ENCODE data around the gene PDE6B. TPM values are rescaled to one million over a fixed set of nuclear protein-coding genes. Genes with fewer than 3 reads are reported as not detected.

PDE6B gene
- total and polyA plus RNA-seq, 8 donors: 1.1 to 12.3 (median 1.7) TPM; not detected in 4

DNA sequence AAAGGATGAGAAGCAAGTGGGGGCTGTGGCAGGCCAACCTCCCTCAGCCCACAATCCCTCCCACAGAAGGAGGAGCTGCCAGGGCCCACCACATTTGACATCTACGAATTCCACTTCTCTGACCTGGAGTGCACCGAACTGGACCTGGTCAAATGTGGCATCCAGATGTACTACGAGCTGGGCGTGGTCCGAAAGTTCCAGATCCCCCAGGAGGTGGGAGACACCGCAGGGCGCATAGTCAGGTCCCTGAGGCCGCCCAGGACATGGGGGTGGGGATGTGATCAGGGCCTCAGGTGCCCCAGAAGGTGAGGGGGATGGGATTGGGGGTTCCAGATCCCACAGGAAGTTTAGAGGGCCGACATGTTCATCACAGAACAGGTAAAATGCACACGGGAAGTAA lies 35.0 kb downstream of the PDE6B start:
- H3K9me3 ChIP-seq: no peaks in the 10 kb centered on the region
- H3K27me3 ChIP-seq: peaks cover 0 to 34% (median 8%) of the 10 kb centered on the region in 3 donors
- no peaks in the 10 kb centered on the region for H3K36me3 ChIP-seq
- no peak overlapping the region for H3K4me3 ChIP-seq
- no peak for DNase-seq
- H3K27ac ChIP-seq: no peak overlapping the region
- 91 to 96% (median 94%) methylated on average over 10 of the region's 10 CpGs for WGBS, 5 donors
- peaks cover 7 to 21% (median 18%) of the 10 kb centered on the region in 4 donors for H3K4me1 ChIP-seq
- intact Hi-C loops (cut with DNase I; ENCODE audit: low total_unique reads): no loop called here
- TF ChIP-seq POLR2AphosphoS5 (IDR thresholded peaks at IDR 0.05) (no peak), CTCF (IDR thresholded peaks at IDR 0.05) (no peak), POLR2A (IDR thresholded peaks at IDR 0.05) (no peak), EP300 (IDR thresholded peaks at IDR 0.05) (no peak)

DNA sequence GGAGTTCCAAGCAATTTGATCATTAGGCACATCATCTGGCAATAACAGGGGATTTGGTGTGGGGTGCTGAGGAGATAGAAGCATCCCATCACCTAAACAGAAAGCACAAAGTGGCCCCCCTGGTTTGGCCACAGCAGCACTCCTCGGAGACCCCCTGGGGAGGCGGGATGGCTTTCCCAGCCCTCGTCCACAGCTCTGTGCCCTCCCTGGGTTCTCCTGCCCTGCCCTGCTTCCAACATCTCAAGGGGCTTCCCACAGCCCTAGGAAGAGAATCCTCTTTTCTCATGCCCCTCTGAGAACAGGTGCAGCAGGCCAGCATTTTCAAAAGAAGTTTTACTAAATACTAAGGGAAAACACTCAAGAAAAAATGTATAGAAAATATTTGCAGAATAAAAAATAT lies 35.9 kb downstream of the PDE6B start:
- WGBS, 5 donors: 88 to 98% (median 94%) methylated on average over 3 of the region's 3 CpGs
- DNase-seq: no peak
- no peaks in the 10 kb centered on the region for H3K9me3 ChIP-seq
- H3K36me3 ChIP-seq: no peaks in the 10 kb centered on the region
- peaks cover 7 to 21% (median 18%) of the 10 kb centered on the region in 4 donors for H3K4me1 ChIP-seq
- intact Hi-C loops (cut with DNase I; ENCODE audit: low total_unique reads): no loop called here
- no peak overlapping the region for H3K4me3 ChIP-seq
- H3K27ac ChIP-seq: no peak overlapping the region
- peaks cover 0 to 30% (median 8%) of the 10 kb centered on the region in 3 donors for H3K27me3 ChIP-seq
- no peak for TF ChIP-seq EP300 (IDR thresholded peaks at IDR 0.05)
- TF ChIP-seq CTCF (IDR thresholded peaks at IDR 0.05): no peak
- no peak for TF ChIP-seq POLR2AphosphoS5 (IDR thresholded peaks at IDR 0.05)
- no peak for TF ChIP-seq POLR2A (IDR thresholded peaks at IDR 0.05)

GRCh38 chr4:661881-662761 lies 36.7 kb downstream of the PDE6B start:
- no peaks in the 10 kb centered on the region for H3K36me3 ChIP-seq
- peak in 1 of 2 donors; percentile 5 for DNase-seq
- no peak overlapping the region for H3K27ac ChIP-seq
- no peak for TF ChIP-seq EP300 (IDR thresholded peaks at IDR 0.05)
- no peak for TF ChIP-seq POLR2AphosphoS5 (IDR thresholded peaks at IDR 0.05)
- TF ChIP-seq POLR2A (IDR thresholded peaks at IDR 0.05): no peak
- TF ChIP-seq CTCF (IDR thresholded peaks at IDR 0.05): no peak
- H3K27me3 ChIP-seq: peaks cover 0 to 30% (median 8%) of the 10 kb centered on the region in 3 donors
- peaks cover 7 to 21% (median 18%) of the 10 kb centered on the region in 4 donors for H3K4me1 ChIP-seq
- 96 to 99% (median 97%) methylated on average over 33 to 42 of the region's 42 CpGs for WGBS, 5 donors
- no peaks in the 10 kb centered on the region for H3K9me3 ChIP-seq
- intact Hi-C loops (cut with DNase I; ENCODE audit: low total_unique reads): no loop called here
- no peak overlapping the region for H3K4me3 ChIP-seq

GRCh38 chr4:663046-663437 lies 37.7 kb downstream of the PDE6B start:
- TF ChIP-seq EP300 (IDR thresholded peaks at IDR 0.05) (no peak), POLR2AphosphoS5 (IDR thresholded peaks at IDR 0.05) (no peak), CTCF (IDR thresholded peaks at IDR 0.05) (no peak), POLR2A (IDR thresholded peaks at IDR 0.05) (no peak)
- WGBS, 5 donors: 24 to 43% (median 33%) methylated on average over 10 to 20 of the region's 20 CpGs

More at GRCh38 chr4:663046-663437, 37.7 kb downstream of the PDE6B start:
- Histone ChIP-seq H3K36me3 (no peaks in the 10 kb centered on the region), H3K27ac (peak overlapping the region in 1 of 5 donors; percentile 67), H3K9me3 (no peaks in the 10 kb centered on the region), H3K4me1 (peaks cover 7 to 21% (median 18%) of the 10 kb centered on the region in 4 donors), H3K4me3 (peak overlapping the region; percentile 62 to 78 (median 68)), H3K27me3 (peaks cover 0 to 25% (median 8%) of the 10 kb centered on the region in 3 donors)
- intact Hi-C loops (cut with DNase I; ENCODE audit: low total_unique reads): no loop called here
- no peak for DNase-seq
